Stimulated activated CD4-positive, alpha-beta T cell treated with anti-CD3 and anti-CD28 coated beads, Interleukin-12 subunit alpha, Interleukin-12 subunit beta, amount 100 ng/mL, for 4 hours (primary cell): Measurements from ENCODE around the gene SDC4.

Source experiments
- DNase-seq: peaks from one replicate; pipeline ENCODE4 v3.0.0-alpha.2; 2020

The SDC4 gene

GRCh38 chr20:45293041-45294002, 54.9 kb downstream of the SDC4 start:
- DNase-seq = peak; percentile 86

DNA sequence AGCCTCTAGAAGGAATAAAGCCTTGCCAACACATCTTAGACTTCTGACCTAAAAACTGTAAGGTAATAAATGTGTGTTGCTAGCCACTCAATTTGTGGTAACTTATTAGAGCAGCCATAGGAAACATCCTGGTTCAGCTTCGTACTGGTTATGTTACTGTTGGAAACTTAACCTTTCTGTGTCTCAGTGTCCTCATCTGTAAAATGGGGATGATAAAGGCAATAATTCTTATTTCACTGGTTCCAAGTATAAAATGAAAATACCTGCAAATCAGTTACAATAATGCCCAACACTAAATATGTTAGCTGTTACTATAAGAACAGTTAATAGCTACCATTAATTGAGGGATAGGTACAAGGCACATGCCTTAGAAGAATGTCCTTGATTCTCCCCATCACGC, 55.9 kb downstream of the SDC4 start:
- DNase-seq = no peak

DNA sequence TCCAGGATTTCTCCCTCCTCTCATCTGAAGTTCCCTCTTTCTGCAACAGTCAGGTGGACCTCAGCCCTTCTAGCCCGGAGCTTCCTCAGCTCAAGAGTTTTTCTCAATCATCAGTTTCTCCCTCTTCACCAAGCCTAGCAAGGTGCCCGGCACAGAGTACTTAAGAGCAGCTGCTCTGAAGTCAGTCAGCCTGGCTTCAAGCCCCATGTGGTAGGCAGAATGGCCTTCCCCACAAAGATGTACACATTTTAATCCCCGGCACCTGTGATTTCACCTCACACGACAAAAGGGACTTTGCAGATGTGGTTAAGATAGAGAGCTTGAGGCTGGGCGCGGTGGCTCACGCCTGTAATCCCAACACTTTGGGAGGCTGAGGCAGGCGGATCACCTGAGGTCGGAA, 56.7 kb downstream of the SDC4 start:
- no peak for DNase-seq

DNA sequence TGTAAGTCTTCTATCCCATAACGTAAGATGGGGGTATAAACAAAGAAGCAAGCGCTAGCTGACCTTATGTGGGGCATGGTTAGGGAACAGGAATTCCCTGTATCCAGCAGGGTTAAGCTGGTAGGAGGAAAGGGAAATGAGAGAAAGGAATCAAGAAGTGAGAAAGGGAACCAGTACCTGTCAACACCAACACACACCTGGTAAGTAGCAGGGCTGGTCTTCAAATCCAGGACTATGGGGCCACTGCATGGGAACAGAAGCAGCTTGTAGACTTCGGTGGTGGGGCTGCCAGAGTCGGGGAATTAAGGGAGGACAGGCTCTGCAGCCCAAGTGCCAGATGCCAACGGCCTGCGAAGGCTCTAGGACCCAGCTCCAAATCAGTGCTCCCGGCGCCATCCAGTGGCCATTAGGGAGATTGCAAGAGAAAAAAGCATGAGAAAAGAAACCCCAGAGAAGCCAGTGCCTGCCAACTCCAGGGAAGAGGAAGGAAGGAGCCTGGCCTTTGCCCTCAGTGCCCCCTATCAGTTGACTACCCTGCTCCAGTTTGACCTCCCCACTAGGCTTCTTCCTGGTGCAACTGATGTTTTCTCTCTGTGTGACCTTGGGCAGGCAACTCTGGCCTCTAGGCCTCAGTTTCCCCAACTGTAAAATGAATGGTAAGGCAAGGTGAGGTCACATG, 57.4 kb downstream of the SDC4 start:
- peak; percentile 63 for DNase-seq

DNA sequence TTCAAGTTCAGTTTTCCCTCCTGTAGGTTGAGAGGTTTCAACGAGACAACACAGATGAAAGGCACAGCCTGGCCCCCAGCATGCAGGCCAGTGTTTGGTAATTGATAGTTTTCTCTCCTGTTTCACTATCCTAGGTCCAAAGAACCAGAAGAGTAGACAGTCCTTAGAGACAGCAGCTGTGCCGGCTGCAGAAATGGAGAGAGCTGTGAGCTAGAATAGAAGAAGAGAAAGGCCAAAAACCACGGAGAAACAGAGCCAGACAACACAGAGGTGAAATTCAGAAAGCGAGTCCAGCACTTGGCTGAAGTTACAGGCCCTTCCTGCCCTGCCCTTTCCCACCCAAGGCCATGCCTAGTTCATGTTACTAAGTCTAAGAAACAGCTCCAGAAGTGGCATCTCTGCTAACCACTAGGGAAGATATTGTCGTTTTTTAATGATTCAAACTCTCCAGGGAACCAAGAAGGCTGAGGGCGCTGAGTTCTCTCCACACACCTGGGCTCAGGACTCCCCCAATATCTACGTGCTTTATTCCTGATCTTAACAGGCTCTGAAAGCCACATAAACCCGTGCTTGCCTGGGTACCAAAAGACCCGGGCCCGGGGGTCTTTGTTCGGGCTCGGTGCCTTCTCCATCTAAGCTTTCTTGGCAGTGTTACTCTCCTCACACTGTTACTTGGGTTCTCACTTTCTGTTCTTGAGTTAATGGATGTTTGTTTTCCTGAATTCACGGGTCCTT, 58.1 kb downstream of the SDC4 start:
- DNase-seq = no peak

DNA sequence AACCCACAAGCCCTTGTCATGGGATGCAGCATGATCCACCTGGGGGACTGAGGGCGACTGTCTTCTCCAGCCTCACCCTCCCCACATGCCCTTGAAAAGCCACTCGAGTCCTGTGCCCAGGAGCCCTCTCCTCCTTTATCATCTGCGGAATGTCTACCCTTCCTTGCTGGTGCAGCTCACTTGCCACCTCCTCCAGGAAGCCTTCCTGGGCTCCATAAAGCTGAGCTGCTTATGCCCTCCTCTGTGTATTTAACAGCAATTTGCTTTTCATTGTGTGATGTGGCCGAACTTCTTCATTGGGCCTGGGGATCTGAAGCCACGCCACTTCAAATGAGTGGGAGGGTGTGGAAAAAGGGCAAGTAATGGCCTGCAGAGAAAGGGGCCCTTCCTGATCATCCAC, 59.4 kb downstream of the SDC4 start:
- DNase-seq = no peak

DNA sequence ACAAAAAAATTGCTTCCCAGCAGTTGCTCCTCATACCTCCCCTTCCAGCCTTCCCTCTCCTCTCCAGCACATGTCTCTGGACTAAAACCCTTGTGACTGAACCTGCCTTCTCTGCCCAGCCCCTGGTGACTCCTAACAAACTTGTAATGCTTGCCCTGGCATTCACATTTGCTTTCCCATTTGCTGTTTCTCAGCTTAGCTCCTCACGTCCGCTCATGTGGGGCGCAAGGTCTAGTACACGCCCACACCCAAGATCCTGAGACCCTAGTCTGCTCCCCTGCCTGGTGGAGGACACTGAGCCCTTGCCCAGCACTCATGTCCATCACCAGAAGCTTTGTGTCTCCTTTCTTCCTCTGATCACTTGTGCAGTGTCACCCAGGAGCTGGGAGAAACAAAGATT, 59.8 kb downstream of the SDC4 start:
- DNase-seq = no peak

GRCh38 chr20:45283551-45284057, 64.6 kb downstream of the SDC4 start:
- no peak for DNase-seq

GRCh38 chr20:45282700-45283550, 65.3 kb downstream of the SDC4 start:
- no peak for DNase-seq

DNA sequence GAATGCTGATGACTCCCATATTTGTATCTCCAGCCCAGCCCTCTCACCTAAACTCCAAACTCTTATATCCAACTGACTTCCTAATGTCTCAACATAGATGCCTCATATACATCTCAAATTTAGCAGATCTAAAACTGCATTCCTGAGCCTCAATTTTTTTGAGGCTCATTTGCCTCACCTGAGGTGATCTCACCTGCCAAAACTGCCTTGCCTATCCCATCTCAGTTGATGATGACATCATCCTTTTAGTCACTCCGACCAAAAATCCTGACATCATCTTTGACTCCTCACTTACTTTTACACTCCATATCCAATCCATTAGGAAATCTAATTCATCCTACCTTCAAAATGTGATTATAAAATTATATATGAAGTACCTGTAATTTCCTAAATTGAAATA, 68.2 kb downstream of the SDC4 start:
- no peak for DNase-seq

GRCh38 chr20:45275338-45275737, 72.9 kb downstream of the SDC4 start:
- no peak for DNase-seq
